NK-92 (cell line): ENCODE measurements around the gene B4GALT5.

Experiments used
- DNase-seq: peaks from one replicate; lab custom pipeline; 2025; ENCODE audit not compliant: unreplicated experiment; lab: John Stamatoyannopoulos, UW

B4GALT5 gene

DNA sequence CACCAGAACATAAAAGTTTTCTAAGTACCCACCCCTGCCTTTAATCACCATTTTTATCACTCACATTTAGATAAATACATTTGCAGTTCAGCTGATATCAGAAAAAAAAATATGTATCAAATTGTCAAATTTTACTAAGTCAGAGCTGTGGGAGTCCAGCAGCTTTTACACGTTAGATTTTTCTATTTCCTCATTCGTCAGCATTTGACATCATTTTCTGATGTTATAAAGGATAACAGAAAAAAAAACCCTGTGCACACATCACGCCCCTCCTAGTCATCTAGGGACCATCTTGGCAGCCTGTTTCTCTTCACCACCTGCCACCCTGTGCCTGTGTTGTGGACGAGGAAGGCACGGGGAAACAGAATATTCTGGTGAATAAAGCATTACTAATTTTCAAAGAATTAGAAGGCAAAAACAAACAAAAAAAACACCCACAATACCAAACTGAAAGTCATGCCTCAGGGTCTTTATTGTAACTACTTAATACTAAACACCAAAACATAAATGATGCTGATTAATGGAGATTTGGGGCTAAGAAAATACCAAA lies 12.4 kb downstream of the B4GALT5 start:
- no peak for DNase-seq

DNA sequence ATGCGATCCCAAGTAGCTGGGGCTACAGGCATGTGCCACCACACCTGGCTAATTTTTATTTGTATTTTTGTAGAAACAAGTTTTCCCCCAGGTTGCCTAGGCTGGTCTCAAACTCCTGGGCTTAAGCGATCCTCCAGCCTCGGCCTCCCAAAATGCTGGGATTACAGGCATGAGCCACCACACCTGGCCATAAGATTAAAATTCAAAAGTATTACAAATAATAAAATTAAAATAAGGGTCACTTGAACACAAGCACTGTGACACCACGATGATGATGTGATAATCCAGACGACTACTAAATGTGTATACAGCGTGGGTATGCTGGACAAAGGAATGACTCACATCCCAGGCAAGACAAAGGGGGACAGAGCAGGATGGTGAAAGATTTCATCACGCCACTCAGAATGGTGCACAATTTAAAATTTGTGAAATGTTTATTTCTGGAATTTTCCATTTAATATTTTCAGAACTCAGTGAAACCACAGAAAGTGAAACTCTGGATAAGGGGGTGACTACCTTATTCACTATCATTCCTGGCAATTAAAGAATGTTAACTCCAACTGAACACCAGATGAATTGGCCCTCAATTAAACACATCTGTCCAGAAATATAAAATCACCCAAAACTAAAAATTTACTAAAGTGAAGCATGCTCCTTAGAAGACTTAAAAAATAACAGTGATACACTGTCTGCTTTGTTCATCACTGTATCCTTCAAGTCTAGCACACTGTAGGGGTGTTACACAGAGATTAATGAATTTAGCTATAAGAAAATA lies 13.1 kb downstream of the B4GALT5 start:
- no peak for DNase-seq

DNA sequence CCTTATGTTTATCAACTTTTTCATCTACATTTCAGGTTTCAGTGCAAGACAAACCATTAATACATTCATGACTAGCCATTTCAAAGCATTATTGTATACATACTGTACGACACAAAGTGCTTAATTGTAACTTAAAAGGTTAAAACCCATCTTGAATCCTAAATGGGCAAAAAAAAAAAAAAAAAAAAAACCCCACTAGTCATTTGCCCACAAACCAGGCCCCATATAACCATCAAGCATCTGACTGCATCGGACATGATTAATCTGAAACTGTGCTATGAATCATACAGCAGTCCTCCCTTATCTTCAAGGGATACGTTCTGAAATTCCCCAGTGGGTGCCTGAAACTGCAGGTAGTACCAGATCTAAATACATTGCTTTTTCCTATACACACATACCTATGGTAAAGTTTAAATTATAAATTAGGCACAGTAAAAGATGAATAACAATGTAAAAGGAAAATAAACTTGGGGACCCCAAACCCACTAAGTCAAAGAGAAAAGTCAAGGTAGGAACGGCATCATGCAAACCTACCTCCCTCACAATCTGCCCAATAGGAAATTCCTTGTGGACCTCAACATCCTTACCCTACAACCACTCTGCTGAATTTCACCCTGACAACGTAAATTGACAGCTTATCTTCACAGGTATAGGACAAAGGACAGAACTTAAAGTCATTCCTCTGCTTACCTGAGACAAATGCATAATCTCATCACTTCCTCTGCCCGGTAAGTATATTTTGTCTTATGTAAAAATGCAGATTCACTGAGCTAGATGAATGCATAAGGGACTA lies 14.3 kb downstream of the B4GALT5 start:
- no peak for DNase-seq

DNA sequence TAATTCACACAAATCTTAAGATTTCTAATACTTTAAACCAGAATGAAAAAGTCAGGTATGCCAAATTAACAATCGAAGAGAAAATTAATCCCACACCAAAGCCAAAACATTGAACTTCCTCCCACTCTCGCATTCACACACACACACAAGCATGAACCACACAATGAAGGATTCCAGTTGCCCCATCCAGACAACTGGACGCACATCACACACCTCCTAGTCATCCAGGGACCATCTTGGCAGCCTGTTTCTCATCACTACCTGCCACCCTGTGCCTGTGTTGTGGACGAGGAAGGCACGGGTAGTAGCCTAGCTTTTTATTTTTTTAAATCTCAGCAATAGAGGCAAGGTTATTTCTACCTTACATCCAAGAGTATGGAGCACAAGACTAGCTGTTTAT lies 15.2 kb downstream of the B4GALT5 start:
- no peak for DNase-seq

DNA sequence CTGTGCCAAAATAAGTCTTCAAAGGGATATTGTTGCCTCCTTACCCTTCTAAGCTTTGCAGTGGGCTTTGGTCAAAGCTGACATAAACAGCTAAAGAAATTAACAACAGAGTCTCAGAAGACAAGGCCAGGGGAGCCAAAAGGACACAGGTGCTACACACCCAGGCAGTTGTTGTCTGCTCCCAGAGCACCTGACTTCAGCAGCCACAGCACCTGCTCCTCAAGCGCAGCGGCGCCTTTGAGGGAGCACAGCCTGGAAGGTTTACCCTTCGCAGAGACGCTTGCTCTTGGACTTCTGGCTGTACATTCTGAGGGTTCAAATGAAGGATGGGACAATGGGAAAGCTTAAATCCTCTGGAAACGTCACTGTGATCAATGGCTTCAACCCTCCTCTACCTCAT lies 16.6 kb downstream of the B4GALT5 start:
- DNase-seq = no peak

DNA sequence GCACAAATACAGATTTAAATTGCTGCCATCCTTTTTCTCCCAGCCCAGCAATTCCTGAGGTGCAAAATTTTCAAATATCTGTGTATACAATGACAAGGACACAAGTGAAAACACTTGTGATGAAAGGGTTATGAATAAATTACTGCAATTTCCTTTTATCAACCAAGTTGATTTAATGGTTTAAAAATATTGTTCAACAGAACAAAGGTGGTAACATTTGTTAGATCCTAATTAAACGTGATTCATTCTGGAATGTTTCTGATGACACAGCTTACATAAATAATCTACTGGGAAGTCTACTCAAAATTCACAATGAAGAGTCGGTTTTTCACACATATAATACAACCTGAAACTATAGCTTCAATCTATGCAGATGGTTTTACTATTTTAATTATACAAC lies 17.1 kb downstream of the B4GALT5 start:
- DNase-seq = no peak

DNA sequence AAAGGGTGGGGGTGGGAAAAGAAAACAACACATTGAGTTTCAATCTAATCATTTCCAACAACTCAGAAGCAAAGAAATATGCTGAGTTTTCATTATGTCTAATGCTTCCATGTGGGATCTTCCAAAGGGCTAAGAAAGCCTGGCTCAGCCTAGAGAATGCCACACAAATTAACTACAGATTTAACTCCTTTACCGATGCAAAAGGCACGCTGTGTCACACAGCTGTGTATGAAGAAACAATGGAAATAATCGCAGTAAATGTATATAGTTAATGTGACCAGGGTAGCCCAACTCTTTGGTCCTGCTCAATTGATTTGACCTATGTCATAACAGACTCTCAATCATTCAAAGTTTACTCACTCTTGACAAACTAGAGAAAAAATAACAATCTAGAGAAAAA lies 17.8 kb downstream of the B4GALT5 start:
- DNase-seq = no peak

DNA sequence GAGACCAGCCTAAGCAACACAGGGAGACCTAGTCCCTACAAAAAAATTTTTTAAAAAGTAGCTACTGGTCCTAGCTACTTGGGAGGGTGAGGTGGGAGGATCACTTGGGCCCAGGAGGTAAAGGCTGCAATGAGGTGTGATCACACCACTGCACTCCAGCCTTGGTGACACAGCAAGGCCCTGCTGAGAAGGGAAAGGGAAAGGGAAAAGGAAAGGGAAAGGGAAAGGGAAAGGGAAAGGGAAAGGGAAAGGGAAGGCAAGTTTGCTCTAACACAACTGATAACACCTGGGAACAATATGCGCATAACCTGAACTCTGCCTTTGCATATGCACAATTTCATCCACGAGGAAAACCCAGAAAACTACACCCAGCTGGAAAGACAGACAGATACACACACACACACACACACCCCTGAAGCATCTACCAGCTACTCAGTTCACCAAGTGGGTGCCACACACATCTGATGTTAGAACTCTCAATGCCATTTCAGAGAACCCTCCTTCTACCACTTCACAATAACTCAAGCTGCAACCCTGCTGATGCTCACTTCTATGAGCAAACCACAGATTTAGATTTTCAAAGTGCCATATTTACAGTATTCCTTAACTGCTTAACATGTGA lies 19.1 kb downstream of the B4GALT5 start:
- DNase-seq = no peak

DNA sequence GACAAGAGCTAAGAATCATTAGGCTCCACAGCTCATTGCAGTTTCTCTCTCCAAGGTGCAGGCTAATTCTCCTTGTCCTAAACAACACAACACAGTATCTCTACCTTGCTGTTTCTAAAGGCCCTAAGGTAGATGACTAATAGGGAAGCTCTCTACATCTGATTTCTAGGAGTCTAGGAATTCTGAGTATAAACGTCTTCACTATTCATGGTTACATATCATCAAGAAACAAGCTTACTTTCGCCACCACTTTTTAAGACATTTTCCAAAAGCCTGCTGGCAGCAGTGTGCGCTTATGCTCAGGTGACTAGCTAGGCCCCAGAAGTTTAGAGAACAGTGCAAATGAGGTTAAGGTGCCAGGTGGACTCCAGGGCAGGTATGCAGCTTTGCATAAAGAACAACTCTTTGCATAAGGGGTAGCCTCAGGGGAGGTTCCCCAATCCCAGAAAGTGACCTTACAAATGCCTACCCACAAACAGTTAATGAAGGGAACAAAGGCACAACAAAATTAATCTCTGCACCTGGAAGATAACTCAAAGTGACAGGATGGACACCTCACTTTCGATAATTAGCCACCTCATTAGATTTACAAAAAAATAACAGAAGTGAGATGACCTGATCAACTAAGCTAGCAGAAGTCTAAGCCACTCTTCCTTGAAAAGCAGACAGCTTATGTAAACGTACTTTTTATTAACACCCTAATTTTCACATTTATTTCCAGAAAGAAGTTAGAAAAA lies 20.1 kb downstream of the B4GALT5 start:
- DNase-seq = no peak

DNA sequence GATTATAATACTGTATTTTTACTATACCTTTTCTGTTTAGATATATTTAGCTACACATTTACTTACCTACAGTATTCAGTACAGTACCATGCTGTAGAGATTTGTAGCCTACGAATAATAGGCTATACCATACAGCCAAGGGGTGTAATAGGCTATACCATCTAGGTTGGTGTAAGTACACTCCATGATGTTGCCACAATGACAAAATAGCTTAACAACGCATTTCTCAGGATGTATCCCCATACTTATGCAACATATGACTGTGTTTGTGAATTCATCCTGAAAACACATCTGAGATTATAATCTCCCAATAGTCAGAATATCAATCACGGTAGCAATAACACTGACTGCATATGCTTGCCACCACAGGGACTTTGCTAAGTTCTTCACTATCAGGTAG lies 20.7 kb downstream of the B4GALT5 start:
- DNase-seq = no peak

DNA sequence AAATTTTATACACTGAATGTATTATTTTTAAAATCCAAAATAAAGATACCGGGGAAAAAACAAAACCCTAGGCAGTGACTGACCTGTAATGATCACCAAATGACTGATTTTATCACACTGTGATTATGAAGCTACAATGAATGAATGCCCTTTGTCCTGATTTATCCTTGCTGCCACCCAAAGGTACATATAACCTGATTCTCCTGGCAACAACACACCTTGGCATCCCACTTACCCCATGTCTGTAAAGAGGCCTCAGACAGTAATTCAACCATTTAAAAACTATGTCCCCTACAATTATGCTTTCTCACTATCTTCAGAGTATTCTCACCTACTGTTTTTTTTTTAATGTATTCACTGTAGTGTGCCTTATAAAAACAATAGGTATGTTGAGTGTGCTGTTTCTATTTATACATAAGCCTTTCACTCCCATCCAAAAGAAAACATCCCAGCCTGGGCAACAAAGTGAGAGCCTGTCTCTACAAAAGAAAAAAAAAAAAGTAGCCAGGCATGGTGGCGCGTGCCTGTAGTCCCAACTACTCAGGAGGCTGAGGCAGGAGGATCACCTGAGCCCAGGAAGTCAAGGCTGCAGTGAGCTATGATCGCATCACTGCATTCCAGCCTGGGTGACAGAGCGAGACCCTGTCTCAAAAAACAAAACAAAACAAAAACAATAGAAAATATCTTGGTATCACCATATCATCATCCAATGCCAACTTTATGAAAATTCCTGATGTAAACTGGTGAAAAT lies 21.7 kb downstream of the B4GALT5 start:
- DNase-seq = no peak

DNA sequence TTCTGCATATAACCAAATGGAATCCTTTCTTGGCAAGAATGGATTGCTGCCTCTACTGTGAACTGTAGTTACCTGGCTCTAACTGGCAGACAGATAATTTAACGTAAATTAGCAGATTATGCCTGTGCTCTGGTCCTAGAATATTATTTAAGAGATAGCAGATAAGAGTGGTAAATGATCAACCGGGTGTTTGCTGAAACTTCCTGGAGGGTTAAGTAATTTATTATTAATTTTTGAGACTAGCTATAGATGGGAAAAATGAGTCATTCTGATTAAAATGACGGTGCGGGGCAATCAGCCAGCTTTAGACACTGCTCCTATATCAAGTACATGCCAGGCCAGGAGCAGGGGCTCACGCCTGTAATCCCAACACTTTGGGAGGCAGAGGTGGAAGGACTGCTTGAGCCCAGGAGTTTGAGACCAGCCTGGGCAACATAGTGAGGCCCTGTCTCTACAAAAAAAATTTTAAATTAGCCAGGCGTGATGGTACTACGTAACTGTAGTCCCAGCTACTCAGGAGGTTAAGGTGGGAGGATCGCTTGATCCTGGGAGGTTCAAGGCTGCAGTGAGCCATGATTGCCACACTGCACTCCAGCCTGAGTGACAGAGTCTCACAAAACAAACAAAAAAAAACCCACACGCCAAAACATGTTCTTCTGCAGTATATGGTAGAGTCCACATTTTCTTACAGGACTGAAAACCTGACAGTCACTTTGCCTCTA lies 22.6 kb downstream of the B4GALT5 start:
- no peak for DNase-seq

DNA sequence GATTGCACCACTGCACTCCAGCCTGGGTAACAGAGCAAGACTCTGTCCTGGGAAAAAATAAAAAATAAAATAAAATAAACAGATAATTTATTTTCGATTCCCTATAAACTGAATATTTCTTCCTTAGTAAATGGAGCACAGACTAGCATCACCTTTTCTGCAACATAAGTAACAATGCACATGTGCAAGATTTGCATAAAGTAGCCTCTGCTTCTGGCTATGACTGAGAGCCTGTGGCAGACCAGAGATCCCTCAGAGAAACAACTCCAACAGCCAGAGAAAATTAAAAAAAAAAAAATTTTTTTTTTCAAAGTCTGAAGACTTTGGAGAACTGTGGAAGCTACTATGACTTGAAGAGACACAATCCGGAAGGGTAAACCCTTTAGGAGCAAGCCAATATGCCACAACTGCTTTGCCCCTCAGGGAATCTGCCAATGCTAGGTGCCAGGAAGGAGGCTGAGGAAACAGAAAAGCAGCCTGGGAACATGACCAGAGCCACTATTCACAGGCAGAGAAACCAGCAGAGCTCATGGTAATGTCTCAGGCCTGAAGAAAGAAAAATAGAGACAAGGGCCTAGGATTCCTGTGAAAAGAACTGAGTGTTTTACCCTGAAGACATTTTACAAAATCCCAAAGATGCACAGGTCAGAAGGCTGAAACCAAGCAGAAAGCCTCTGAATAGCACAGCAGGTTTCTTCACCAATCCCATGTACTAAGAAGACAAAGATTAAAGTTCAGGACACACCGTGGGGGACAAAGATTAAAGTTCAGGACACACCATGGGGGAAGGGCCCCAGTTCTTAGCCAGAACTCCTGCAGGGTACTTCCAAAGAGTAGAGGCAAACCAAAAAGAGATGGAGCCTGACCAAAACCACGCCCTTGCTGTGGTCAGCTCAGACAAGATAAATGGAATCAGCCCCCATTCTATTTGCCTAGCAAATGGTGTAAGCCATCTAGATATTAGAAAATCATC lies 25.8 kb downstream of the B4GALT5 start:
- no peak for DNase-seq

DNA sequence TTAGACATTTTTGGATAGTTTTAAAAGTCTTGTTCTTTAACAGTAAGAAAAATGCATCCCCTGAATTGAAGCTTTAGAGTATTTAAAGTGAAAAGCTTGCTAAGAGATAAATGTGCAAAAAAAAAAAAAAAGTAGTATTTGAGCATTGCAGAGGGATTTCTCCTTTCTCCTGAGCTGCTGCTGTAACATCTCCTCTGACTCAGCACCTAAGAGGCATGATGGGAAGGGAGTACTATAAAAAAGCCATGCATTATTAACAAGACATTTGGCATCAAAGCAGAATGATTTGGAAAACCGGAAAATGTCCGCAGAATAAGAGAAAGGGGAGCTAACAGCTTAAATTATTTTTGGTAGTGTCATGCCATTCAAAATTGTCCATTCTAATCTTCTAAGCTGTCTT lies 27.9 kb downstream of the B4GALT5 start:
- DNase-seq = no peak

DNA sequence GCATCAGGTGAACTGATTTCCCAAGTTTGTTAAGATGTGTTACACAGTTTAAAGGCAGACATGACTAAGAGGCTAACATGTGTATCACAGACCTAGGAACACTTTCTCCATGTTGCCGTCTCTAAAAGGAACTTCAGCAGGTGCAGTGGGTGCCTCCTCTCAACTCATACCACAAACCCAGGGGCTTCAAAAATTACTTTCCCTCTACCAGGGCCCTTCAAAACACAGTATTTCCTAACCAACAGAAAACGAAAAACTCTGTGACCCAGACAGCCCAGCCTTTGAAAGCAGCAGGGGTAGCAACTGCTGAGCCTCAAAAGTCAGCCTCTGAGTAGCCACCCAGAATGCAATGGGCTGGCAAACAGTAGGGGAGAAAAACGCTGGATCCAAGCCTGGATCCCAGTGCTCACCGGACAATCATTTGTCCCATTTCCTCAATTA lies 28.5 kb downstream of the B4GALT5 start:
- no peak for DNase-seq

DNA sequence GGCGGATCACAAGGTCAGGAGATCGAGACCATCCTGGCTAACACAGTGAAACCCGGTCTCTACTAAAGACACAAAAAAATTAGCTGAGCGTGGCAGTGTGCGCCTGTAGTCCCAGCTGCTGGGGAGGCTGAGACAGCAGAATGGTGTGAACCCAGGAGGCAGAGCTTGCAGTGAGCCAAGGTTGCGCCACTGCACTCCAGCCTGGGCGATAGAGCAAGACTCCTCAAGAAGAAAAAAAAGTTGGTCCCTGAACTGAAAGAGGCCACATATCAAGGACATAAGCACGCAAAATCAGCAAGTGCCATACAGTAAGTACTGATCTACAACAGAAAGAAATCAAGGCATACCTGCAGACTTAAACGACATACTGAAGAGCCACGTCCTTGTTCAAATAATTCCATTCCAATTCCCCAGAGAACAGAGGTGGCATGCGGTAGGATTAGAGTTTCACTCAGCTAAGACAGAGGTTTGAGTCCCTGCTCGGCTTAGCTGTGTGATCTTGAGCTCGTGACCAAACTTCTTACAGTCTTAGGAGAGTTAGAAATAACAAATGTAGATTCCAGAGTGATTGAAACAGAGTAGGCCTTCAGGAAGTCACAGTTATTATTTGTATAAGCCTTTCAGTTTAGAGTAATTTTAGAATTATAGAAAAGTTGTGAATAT lies 29.2 kb downstream of the B4GALT5 start:
- DNase-seq = no peak

DNA sequence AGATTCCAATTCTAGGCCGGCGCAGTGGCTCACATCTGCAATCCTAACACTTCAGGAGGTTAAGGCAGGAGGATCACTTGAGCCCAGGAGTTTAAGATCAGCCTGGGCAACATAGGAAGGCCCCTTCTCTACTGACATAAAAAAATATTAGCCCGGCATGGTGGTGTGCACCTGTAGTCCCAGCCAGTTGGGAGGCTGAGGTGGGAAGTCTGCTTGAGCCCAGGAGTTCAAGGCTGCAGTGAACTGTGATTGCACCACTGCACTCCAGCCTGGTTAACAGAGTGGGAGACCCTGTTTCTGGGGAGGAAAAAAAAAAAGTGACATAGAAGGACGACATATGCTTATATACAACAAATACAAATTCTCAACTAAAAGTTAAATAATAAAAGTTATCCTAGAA lies 30.9 kb downstream of the B4GALT5 start:
- DNase-seq = no peak

DNA sequence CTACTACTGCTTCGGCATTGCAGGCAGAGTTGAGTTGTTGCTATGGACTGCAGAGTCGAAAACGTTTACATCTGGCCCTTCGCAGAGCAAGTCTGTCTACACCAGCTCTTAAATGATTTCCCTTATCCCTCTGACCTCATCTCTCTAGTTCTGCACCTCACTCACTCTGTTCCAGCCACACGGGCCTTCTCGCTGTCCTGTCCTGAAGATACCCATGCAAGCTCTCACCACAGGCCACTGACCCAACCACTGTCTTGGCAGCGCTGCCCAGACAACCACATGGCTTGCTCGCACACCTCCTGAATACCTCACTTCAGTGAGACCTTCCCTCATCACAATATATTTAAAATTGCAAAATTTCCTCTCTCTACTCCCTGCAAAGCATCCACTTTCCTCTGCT lies 31.4 kb downstream of the B4GALT5 start:
- no peak for DNase-seq
